ENCODE results near the gene VWA3B. TPM values are rescaled to one million over a fixed set of nuclear protein-coding genes. Genes with fewer than 3 reads are reported as not detected.
A peak's percentile ranks its signal among the peaks of the same experiment; 100 is the strongest.

VWA3B gene
- total and polyA plus RNA-seq, 2 experiments from 2014 or later = 0.80 TPM; not detected in 1

GRCh38 chr2:98332989-98333388 is 246.0 kb downstream of the VWA3B start:
- Histone ChIP-seq H3K4me3 (no peak overlapping the region), H3K9me3 (ENCODE audit: low read depth) (no peaks in the 10 kb centered on the region), H2AFZ (no peak overlapping the region), H3K9me2 (replicated peaks; ENCODE audit: insufficient read depth) (no peaks in the 10 kb centered on the region), H3K4me1 (ENCODE audit: insufficient read depth) (no peaks in the 10 kb centered on the region), H4K20me1 (ENCODE audit: insufficient read depth, poor library complexity, severe bottlenecking) (no peaks in the 10 kb centered on the region), H3K36me3 (replicated peaks; ENCODE audit: insufficient read depth, low read depth) (no peaks in the 10 kb centered on the region), H3K27ac (no peak overlapping the region), H3K79me2 (no peaks in the 10 kb centered on the region), H3K27me3 (no peaks in the 10 kb centered on the region), H3K4me2 (no peak overlapping the region)
- WGBS (ENCODE audit: low lambda C conversion rate, missing lambda C conversion rate) = 87% methylated on average over 5 of the region's 5 CpGs
- DNase-seq (ENCODE audit: low spot score) = no peak
- TF ChIP-seq EZH2 (IDR thresholded peaks at IDR 0.05; ENCODE audit: borderline replicate concordance) (no peak), EZH2phosphoT487 (IDR thresholded peaks at IDR 0.05; ENCODE audit: low read depth, severe bottlenecking, unreplicated experiment) (no peak)
- TF ChIP-seq, protein P1, sequence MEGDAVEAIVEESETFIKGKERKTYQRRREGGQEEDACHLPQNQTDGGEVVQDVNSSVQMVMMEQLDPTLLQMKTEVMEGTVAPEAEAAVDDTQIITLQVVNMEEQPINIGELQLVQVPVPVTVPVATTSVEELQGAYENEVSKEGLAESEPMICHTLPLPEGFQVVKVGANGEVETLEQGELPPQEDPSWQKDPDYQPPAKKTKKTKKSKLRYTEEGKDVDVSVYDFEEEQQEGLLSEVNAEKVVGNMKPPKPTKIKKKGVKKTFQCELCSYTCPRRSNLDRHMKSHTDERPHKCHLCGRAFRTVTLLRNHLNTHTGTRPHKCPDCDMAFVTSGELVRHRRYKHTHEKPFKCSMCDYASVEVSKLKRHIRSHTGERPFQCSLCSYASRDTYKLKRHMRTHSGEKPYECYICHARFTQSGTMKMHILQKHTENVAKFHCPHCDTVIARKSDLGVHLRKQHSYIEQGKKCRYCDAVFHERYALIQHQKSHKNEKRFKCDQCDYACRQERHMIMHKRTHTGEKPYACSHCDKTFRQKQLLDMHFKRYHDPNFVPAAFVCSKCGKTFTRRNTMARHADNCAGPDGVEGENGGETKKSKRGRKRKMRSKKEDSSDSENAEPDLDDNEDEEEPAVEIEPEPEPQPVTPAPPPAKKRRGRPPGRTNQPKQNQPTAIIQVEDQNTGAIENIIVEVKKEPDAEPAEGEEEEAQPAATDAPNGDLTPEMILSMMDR (IDR thresholded peaks at IDR 0.05; ENCODE audit: poor library complexity) = no peak

- Histone ChIP-seq H3K4me2 (no peak overlapping the region), H3K27ac (no peak overlapping the region), H3K27me3 (no peaks in the 10 kb centered on the region), H3K4me3 (no peak overlapping the region), H3K9me3 (ENCODE audit: low read depth) (no peaks in the 10 kb centered on the region), H3K79me2 (no peaks in the 10 kb centered on the region), H4K20me1 (ENCODE audit: insufficient read depth, poor library complexity, severe bottlenecking) (no peaks in the 10 kb centered on the region), H2AFZ (no peak overlapping the region), H3K9me2 (replicated peaks; ENCODE audit: insufficient read depth) (no peaks in the 10 kb centered on the region), H3K4me1 (ENCODE audit: insufficient read depth) (no peaks in the 10 kb centered on the region), H3K36me3 (replicated peaks; ENCODE audit: insufficient read depth, low read depth) (no peaks in the 10 kb centered on the region)
- no peak for DNase-seq (ENCODE audit: low spot score)
- 76% methylated on average over 2 of the region's 2 CpGs for WGBS (ENCODE audit: low lambda C conversion rate, missing lambda C conversion rate)
- TF ChIP-seq EZH2phosphoT487 (IDR thresholded peaks at IDR 0.05; ENCODE audit: low read depth, severe bottlenecking, unreplicated experiment) (no peak), EZH2 (IDR thresholded peaks at IDR 0.05; ENCODE audit: borderline replicate concordance) (no peak)
- TF ChIP-seq, protein P1 (IDR thresholded peaks at IDR 0.05; ENCODE audit: poor library complexity) = no peak
Measured at GRCh38 chr2:98333922-98334321, 247.0 kb downstream of the VWA3B start.

DNA sequence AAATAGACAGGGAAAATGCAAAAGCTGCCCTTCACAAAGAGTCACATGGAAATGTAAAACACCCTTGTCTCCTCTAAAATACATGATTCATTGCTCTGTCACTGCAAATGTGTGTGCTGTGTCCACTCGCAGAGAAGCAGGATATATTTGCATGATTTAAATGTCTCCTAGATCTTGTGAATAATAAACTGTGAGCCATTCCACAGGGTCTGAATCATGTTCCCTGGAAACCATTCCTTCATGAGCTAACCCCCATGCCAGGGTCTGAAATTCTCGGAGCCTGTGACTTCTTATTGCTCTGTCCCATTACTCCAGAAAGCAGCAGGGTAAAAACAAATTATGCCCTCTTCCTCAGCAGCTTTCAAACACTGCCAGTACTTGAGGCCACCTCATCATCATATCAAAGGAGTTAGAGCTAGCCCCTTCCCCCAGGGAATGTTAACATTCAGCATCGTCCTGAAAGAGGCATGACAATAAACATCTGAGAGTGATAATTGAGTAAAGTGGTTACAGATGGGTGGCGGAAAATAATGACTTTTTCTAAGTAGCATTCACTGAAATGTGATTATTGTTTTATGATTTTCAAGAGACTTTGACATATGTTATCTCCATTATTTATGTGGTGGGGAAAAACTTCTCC is 247.6 kb downstream of the VWA3B start:
- H4K20me1 ChIP-seq (ENCODE audit: insufficient read depth, poor library complexity, severe bottlenecking) = no peaks in the 10 kb centered on the region
- H3K9me3 ChIP-seq (ENCODE audit: low read depth) = no peaks in the 10 kb centered on the region
- H3K4me2 ChIP-seq = no peak overlapping the region
- no peaks in the 10 kb centered on the region for H3K9me2 ChIP-seq (replicated peaks; ENCODE audit: insufficient read depth)
- H2AFZ ChIP-seq = no peak overlapping the region
- H3K27me3 ChIP-seq = no peaks in the 10 kb centered on the region
- DNase-seq (ENCODE audit: low spot score) = peak; percentile 22
- WGBS (ENCODE audit: low lambda C conversion rate, missing lambda C conversion rate) = 29% methylated on average over 4 of the region's 4 CpGs
- TF ChIP-seq EZH2phosphoT487 (IDR thresholded peaks at IDR 0.05; ENCODE audit: low read depth, severe bottlenecking, unreplicated experiment) = no peak
- TF ChIP-seq, protein P1 (IDR thresholded peaks at IDR 0.05; ENCODE audit: poor library complexity) = no peak
- no peaks in the 10 kb centered on the region for H3K79me2 ChIP-seq
- no peaks in the 10 kb centered on the region for H3K36me3 ChIP-seq (replicated peaks; ENCODE audit: insufficient read depth, low read depth)
- no peak overlapping the region for H3K27ac ChIP-seq
- no peak overlapping the region for H3K4me3 ChIP-seq
- no peaks in the 10 kb centered on the region for H3K4me1 ChIP-seq (ENCODE audit: insufficient read depth)
